Naive B cell (primary cell): Measurements from ENCODE around the gene RASSF4. TPM values are rescaled to one million over a fixed set of nuclear protein-coding genes. Genes with fewer than 3 reads are reported as not detected.

ENCODE experiments used
- ATAC-seq, 2 donors: fragments of 150-1000 bp; cut with Tn5 transposase; 2 replicates each; pipeline ENCODE4 v1.10.0; 2021; ENCODE audit warnings: low read depth in 2 of 2, mild to moderate bottlenecking in 2 of 2, moderate library complexity in 2 of 2
- DNase-seq: peaks from one replicate; pipeline ENCODE4 v3.0.0; 2022
- H3K27ac Mint-ChIP-seq, 6 donors: one replicate each; pipeline ENCODE4 v1.8.0; 2020 to 2022; ENCODE audit warnings: mild to moderate bottlenecking in 6 of 6, mixed read lengths in 6 of 6, moderate library complexity in 5 of 6, inconsistent platforms in 2 of 6
- H3K27me3 Mint-ChIP-seq, 3 donors: one replicate each; pipeline ENCODE4 v1.8.0; 2021 to 2022; ENCODE audit warnings: mixed read lengths in 3 of 3, mild to moderate bottlenecking in 1 of 3
- H3K36me3 Mint-ChIP-seq, 2 donors: one replicate each; pipeline ENCODE4 v1.8.0; 2020 to 2022; ENCODE audit warnings: mixed read lengths in 2 of 2, inconsistent platforms in 1 of 2, mild to moderate bottlenecking in 1 of 2
- H3K4me1 Mint-ChIP-seq, 3 donors: one replicate each; pipeline ENCODE4 v1.8.0; 2020 to 2022; ENCODE audit warnings: mixed read lengths in 3 of 3, inconsistent platforms in 1 of 3, mild to moderate bottlenecking in 1 of 3, moderate library complexity in 1 of 3
- H3K4me3 Mint-ChIP-seq, 8 donors: one replicate each; pipeline ENCODE4 v1.8.0; 2020 to 2022; ENCODE audit warnings: mild to moderate bottlenecking in 8 of 8, mixed read lengths in 8 of 8, moderate library complexity in 8 of 8, inconsistent platforms in 2 of 8
- H3K9me3 Mint-ChIP-seq, 7 donors: one replicate each; pipeline ENCODE4 v1.8.0; 2020 to 2022; ENCODE audit warnings: mixed read lengths in 7 of 7, mild to moderate bottlenecking in 5 of 7, inconsistent platforms in 2 of 7, moderate library complexity in 1 of 7
- polyA plus RNA-seq, 6 donors: library from polyadenylated mRNA; unstranded; fragments of 300-500 nt; fragmentation: Illumina TruSeq; gene quantifications; one replicate each; pipeline ENCODE4 v1.2.3, GENCODE V29; 2021; ENCODE audit warnings: low read depth in 6 of 6

Gene RASSF4
- polyA plus RNA-seq, 6 donors from 2014 or later: 0.06 to 0.60 (median 0.27) TPM; not detected in 2

GRCh38 chr10:44979281-44980191, 19.9 kb downstream of the RASSF4 start:
- peaks cover 0 to 8% (median 6%) of the 10 kb centered on the region in 3 donors for H3K4me1 Mint-ChIP-seq
- H3K4me3 Mint-ChIP-seq: no peak overlapping the region
- peak overlapping the region in 1 of 6 donors; percentile 1 for H3K27ac Mint-ChIP-seq
- no peaks in the 10 kb centered on the region for H3K36me3 Mint-ChIP-seq
- no peaks in the 10 kb centered on the region for H3K9me3 Mint-ChIP-seq
- ATAC-seq (no peak), DNase-seq (no peak)
- H3K27me3 Mint-ChIP-seq: peaks cover 0 to 13% (median 4%) of the 10 kb centered on the region in 3 donors

GRCh38 chr10:44980309-44981171, 20.9 kb downstream of the RASSF4 start:
- peak overlapping the region in 1 of 8 donors; percentile 57 for H3K4me3 Mint-ChIP-seq

GRCh38 chr10:44981172-44982113, 21.8 kb downstream of the RASSF4 start:
- no peak for ATAC-seq
- no peaks in the 10 kb centered on the region for H3K36me3 Mint-ChIP-seq
- peak overlapping the region in 1 of 6 donors; percentile 16 for H3K27ac Mint-ChIP-seq
- peaks cover 0 to 8% (median 4%) of the 10 kb centered on the region in 3 donors for H3K27me3 Mint-ChIP-seq
- no peak for DNase-seq
- H3K9me3 Mint-ChIP-seq: no peaks in the 10 kb centered on the region
- peaks cover 0 to 7% (median 6%) of the 10 kb centered on the region in 3 donors for H3K4me1 Mint-ChIP-seq
- H3K4me3 Mint-ChIP-seq: no peak overlapping the region

More at GRCh38 chr10:44980309-44981171, 20.9 kb downstream of the RASSF4 start:
- peak overlapping the region in 2 of 6 donors; percentile 12 to 73 for H3K27ac Mint-ChIP-seq
- DNase-seq: no peak
- H3K27me3 Mint-ChIP-seq: peaks cover 0 to 13% (median 4%) of the 10 kb centered on the region in 3 donors
- no peak for ATAC-seq
- H3K36me3 Mint-ChIP-seq: no peaks in the 10 kb centered on the region
- peaks cover 0 to 7% (median 6%) of the 10 kb centered on the region in 3 donors for H3K4me1 Mint-ChIP-seq
- no peaks in the 10 kb centered on the region for H3K9me3 Mint-ChIP-seq

DNA sequence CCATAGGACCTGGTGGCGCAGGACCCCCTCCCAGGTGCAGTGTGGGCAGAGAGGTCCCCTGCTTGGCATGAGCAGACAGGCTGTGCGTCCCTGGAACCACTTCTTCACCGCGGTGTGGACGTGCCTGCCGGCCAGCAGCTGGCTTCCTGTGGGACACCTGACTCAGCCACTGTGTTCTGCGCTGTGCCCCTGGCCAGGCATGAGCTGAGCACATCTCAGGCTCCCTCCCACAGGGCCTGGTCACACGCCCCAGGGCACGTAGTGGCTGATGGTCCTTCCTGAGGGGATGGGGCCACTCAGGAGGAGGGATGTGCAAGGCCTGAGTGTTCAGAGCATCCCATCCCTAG, 22.5 kb downstream of the RASSF4 start:
- no peak overlapping the region for H3K4me3 Mint-ChIP-seq
- H3K4me1 Mint-ChIP-seq: peaks cover 0 to 7% (median 6%) of the 10 kb centered on the region in 3 donors
- no peak for DNase-seq

DNA sequence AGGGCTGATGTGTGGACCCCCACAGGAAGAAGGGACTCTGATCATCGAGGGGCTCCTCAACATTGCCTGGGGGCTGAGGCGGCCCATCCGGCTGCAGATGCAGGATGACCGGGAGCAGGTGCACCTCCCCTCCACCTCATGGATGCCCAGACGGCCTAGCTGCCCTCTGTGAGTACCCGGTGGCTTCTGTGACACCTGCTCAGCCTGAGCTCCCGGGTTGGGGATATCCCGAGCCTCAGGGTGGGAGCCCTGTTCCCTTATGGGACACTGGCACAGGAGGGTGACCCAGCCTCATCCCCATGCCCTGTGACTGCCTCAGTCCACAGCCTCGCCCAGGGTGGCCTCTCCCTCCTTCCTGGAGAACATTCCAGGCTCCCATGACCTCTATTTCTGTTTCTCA, 22.9 kb downstream of the RASSF4 start:
- no peak overlapping the region for H3K4me3 Mint-ChIP-seq
- peak overlapping the region in 1 of 6 donors; percentile 78 for H3K27ac Mint-ChIP-seq
- no peaks in the 10 kb centered on the region for H3K36me3 Mint-ChIP-seq
- H3K4me1 Mint-ChIP-seq: peaks cover 0 to 7% (median 6%) of the 10 kb centered on the region in 3 donors
- no peaks in the 10 kb centered on the region for H3K9me3 Mint-ChIP-seq
- DNase-seq: no peak
- no peaks in the 10 kb centered on the region for H3K27me3 Mint-ChIP-seq
- ATAC-seq: no peak

More for the DNA sequence above, 22.5 kb downstream of the RASSF4 start:
- ATAC-seq: no peak
- peaks cover 0 to 2% (median 1%) of the 10 kb centered on the region in 3 donors for H3K27me3 Mint-ChIP-seq
- peak overlapping the region in 1 of 6 donors; percentile 64 for H3K27ac Mint-ChIP-seq
- H3K36me3 Mint-ChIP-seq: no peaks in the 10 kb centered on the region
- H3K9me3 Mint-ChIP-seq: no peaks in the 10 kb centered on the region

DNA sequence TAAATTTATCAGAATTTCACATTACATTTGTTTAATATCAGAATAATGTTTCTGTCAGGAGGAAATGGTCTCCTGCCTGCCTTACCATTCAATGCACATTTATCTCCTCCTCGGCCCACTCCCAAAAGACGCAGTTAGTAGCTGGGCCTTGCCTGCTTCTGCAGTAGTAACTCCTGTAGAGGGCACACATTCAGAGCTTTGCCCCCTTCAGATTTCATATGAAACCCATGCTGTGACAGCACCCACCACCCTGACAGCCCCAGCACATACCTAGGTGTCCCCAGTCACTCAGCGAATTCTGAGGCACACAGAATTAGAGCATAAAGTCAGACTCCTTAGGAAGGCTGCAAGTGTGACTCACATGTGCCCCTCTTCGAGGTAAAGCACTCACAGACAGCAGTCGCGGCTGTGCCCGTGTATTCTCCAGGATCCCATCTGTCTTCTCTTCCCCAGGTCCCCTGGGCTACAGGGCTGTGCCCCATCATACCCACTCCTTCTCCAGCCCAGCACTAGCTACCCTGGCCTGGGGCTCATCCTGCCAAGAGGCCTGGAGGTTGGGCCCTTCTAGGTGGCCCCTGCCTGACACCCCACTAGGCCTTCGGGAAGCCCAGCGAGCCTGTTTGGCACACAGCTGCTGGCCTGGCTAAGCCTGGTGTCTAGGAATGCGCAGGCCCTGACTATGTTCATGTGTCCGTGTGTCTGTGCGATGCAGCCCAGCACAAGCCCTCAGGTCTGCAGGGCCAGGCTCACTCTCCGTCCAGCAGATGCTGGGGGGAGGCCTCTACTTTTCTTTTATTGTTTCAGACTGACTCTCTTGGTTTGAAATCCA, 23.7 kb downstream of the RASSF4 start:
- H3K4me1 Mint-ChIP-seq: peaks cover 0 to 7% (median 6%) of the 10 kb centered on the region in 3 donors
- H3K27me3 Mint-ChIP-seq: no peaks in the 10 kb centered on the region
- no peaks in the 10 kb centered on the region for H3K9me3 Mint-ChIP-seq
- no peaks in the 10 kb centered on the region for H3K36me3 Mint-ChIP-seq
- no peak for ATAC-seq
- peak overlapping the region in 1 of 6 donors; percentile 9 for H3K27ac Mint-ChIP-seq
- DNase-seq: no peak
- no peak overlapping the region for H3K4me3 Mint-ChIP-seq

DNA sequence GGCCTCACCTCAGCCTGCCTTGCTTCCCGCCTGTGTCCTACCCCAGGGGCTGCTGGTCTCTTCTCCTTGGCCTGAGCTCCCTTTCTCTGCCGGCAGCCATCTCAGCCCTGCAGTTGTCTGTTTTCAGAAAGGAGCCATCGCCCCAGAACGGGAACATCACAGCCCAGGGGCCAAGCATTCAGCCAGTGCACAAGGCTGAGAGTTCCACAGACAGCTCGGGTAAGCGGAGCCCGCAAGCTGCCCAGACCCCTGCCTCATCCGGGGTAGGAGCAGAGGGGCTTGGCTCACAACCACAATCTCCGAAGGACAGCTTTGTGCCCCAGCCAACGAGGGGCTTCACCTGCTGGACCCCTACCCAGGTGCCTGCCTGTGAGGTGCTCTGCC, 24.3 kb downstream of the RASSF4 start:
- DNase-seq (no peak), ATAC-seq (no peak)
- H3K9me3 Mint-ChIP-seq: no peaks in the 10 kb centered on the region
- H3K4me3 Mint-ChIP-seq: no peak overlapping the region
- no peaks in the 10 kb centered on the region for H3K27me3 Mint-ChIP-seq
- H3K27ac Mint-ChIP-seq: no peak overlapping the region
- H3K36me3 Mint-ChIP-seq: no peaks in the 10 kb centered on the region
- H3K4me1 Mint-ChIP-seq: peaks cover 0 to 2% (median under 1%) of the 10 kb centered on the region in 3 donors

DNA sequence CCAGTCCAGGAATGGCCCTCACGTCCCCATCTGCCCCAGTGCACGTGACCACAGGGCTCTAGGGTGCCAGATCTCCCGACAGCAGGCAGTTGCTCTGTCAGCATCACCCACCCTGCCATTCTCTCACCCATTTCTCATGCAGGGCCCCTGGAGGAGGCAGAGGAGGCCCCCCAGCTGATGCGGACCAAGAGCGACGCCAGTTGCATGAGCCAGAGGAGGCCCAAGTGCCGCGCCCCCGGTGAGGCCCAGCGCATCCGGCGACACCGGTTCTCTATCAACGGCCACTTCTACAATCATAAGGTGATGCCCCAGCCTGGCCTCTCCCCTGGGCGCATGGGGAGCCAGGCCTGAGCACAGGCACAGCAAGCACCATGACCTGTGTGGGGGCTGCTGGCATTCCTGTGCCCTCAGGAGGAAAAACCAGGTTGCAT, 25.1 kb downstream of the RASSF4 start:
- Mint-ChIP-seq H3K27ac (peak overlapping the region in 1 of 6 donors; percentile 15), H3K27me3 (no peaks in the 10 kb centered on the region), H3K4me3 (no peak overlapping the region), H3K9me3 (no peaks in the 10 kb centered on the region), H3K4me1 (no peaks in the 10 kb centered on the region), H3K36me3 (no peaks in the 10 kb centered on the region)
- DNase-seq (no peak), ATAC-seq (no peak)

DNA sequence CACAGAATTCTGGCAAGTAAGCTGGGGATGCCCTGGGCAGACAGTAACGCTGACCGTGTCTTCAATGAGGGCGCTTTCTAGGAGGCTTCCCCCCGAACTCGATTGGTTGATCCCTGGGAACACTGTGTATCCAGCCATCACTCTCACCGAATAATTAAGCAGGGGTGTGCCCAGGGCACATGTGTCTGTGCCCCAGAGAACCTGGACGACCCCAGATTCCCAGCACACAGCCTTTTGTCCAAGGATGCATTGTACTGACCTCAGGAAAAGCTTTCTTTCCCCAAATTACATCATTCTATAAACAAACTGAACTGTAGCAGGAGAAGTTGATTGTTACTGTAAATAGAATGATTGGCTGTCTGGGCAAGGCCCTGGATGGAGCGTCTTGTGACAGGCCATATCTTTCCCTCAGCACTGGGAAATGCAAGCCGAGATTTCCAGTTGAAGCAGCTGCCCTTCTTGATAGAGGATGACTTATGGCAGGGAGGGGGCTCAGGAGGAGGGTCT, 25.6 kb downstream of the RASSF4 start:
- Mint-ChIP-seq H3K36me3 (no peaks in the 10 kb centered on the region), H3K27ac (peak overlapping the region in 1 of 6 donors; percentile 67), H3K4me3 (no peak overlapping the region), H3K9me3 (no peaks in the 10 kb centered on the region), H3K27me3 (peaks cover 0 to 4% (median under 1%) of the 10 kb centered on the region in 3 donors), H3K4me1 (no peaks in the 10 kb centered on the region)
- ATAC-seq: no peak
- DNase-seq: no peak

DNA sequence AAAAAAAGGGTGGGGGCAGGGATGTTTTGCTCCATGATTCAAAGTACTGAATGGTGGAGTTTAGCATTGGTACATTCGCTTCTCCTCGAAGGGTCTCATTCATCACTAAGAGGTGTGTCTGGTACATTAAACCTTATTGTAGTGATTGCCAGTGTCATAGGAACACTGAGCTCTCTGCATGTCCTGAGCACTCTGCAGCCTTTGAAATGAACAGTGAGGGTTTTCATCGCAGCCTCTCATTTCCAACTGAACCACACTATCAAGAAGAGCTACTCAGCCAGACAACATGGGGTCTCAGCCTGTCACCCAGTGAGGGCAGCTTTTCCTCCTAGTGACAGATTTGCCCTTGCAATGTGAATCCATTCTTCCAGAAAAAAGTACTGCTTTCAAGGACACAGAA, 26.6 kb downstream of the RASSF4 start:
- H3K27ac Mint-ChIP-seq: no peak overlapping the region
- no peaks in the 10 kb centered on the region for H3K9me3 Mint-ChIP-seq
- H3K27me3 Mint-ChIP-seq: peaks cover 3 to 11% (median 4%) of the 10 kb centered on the region in 3 donors
- DNase-seq: no peak
- H3K4me3 Mint-ChIP-seq: no peak overlapping the region
- H3K36me3 Mint-ChIP-seq: no peaks in the 10 kb centered on the region
- H3K4me1 Mint-ChIP-seq: no peaks in the 10 kb centered on the region
- no peak for ATAC-seq

- Mint-ChIP-seq H3K36me3 (no peaks in the 10 kb centered on the region), H3K4me1 (no peaks in the 10 kb centered on the region), H3K9me3 (no peaks in the 10 kb centered on the region), H3K27ac (no peak overlapping the region), H3K27me3 (peaks cover 3 to 14% (median 4%) of the 10 kb centered on the region in 3 donors), H3K4me3 (no peak overlapping the region)
- ATAC-seq (no peak), DNase-seq (no peak)
Observed at GRCh38 chr10:44986670-44987069, 27.1 kb downstream of the RASSF4 start.
